Thyroid gland (tissue), 4 donors: ENCODE measurements around the gene UST.

Experiments used
- CTCF ChIP-seq, 6 experiments: fragments of 200-600 bp in 3 of 6; fragments of 450-650 bp in 3 of 6; sonication (generic) in 3 of 6; IDR thresholded peaks; one replicate each; pipeline ENCODE4 v1.5.1; 2016 to 2019; ENCODE audit warnings: antibody characterized with exemption in 6 of 6, mild to moderate bottlenecking in 2 of 6, inconsistent platforms in 1 of 6, moderate library complexity in 1 of 6
- POLR2A ChIP-seq, 2 donors: fragments of 450-650 bp; IDR thresholded peaks; one replicate each; pipeline ENCODE4 v1.6.1; 2017; ENCODE audit warnings: antibody characterized with exemption in 2 of 2, mild to moderate bottlenecking in 2 of 2, moderate library complexity in 1 of 2

- TF ChIP-seq POLR2A (IDR thresholded peaks at IDR 0.05) (no peak), CTCF (IDR thresholded peaks at IDR 0.05) (no peak)
These were observed 57.1 kb downstream of the UST start for GRCh38 chr6:148803979-148804378.
